ENCODE results near the gene SLC9A9.
"Not testable (repeated sequence)": the region's sequence is repeated elsewhere in the genome, so short reads cannot be mapped to it uniquely, and the experiment has no call there.

Gene SLC9A9

DNA sequence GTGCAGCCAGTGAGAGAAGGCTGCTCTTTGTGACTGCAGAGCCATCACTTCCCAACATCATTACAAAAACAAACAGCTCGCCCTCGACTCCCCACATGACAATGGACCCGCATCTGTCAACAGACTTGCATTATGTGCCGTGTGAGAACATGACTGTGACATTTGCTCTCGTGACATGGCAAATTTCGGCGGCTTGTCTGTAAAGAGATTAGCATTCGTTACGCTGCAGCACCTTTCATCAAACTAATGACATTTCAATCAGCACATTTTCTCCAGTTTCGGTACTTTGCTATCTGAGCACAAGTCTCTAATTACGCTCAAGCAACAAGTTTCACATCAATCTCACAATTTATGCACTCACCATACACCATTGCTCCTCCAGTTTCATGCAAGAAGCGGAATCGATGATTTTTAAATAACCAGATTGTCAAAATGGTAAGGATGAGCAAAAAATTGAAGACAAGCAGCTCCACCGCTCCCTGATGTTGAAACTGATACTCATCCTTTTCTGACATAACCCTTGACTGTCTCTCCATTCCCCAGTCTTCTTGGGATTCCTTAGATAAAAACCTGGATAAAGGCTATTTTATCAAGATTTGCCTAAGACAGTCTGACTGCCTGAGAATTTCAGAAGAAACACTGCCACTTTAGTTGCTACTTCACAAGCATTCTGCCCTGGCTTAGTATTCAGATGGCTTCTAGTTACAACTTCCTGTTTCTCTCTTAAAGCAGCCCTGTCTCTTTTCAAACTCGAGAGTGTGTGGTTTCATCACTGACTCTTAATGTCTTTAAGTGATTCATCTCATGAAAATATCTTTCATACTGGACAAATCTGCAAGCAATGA lies at the start of gene SLC9A9:
TSS of gene SLC9A9 (minus strand) at position 682 of the 845 bp plus-strand sequence. CDS start at position 536, 146 bp downstream.
- peak in 11 of 14 donors; percentile 16 to 75 (median 66) for DNase-seq

GRCh38 chr3:143897576-143898295 lies 49.5 kb upstream of the SLC9A9 start:
- peak in 1 of 14 donors; percentile 8 for DNase-seq

DNA sequence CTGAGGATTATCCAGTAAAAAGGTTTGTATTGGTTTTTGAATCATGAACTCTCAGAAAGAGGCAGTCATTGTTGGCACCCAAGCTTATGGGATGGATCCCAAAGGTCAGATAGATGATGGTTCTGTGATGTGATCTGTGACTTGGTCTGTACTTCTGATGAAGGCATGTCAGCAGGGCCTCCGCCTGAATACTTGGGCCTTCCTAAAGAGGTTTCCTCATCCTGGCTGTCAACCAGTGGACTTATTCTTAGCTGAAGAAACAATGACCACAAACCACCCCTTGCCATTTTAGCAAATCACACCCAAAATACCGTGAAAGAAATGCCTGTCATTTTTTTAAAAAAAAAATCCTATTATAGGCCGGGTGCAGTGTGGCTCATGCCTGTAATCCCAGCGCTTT lies 48.2 kb upstream of the SLC9A9 start:
- DNase-seq, result no peak

DNA sequence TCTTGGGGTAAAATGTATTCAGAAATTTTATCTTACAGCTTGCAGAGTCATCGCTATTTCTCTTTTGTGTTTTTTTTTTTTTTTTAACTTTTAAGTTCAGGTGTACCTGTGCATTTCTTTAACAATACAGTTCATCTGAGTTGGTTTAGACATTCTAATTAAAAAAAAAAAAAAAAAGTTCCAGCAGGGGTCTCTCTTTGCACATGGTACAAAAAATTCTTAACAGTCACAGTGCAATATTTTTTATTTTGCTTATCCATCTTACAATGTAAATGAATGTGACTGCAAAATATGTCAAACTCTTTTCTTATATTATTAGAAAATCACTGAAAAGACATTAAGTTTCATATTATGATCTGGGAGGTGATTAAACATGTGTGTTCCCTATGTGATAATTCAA lies 47.5 kb upstream of the SLC9A9 start:
- DNase-seq, result no peak

DNA sequence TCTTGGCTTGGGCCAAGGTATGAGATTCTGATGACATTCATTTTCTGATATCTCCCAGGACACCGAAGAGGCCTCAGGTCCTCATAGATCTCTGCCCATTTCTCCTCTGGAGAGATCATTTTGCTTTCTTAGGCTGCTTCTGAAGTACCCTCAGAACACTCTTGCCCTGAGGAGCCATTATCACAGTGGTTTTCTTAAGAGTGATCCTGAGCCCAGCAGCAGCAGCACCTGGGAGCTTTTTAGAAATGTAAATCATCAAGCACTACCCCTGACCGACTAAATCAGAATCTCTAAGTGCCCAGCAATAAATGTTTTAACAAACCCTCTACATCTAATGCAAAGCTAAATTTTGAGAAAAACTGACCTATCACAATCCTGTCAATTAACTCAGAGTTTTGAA lies 40.6 kb upstream of the SLC9A9 start:
- DNase-seq, result no peak

DNA sequence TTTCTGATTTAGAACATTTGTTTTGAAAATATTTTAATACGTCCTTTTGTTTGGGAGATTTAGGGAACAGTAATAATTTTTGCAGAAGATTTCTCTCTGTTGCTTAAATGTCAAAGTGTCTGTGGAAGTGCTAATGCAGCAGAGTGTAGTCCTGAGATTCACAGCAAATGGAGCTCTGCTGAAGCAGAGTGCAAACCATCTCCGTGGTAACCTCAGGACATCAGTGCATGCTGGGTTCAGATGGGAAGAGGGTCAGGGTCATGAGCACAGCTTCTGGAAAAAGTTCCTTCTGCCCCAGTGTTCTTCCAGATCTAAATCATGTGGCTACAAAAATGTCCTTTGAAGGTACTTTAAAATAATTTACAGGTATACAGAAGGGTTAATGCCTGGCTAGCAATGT lies 39.9 kb upstream of the SLC9A9 start:
- no peak for DNase-seq

DNA sequence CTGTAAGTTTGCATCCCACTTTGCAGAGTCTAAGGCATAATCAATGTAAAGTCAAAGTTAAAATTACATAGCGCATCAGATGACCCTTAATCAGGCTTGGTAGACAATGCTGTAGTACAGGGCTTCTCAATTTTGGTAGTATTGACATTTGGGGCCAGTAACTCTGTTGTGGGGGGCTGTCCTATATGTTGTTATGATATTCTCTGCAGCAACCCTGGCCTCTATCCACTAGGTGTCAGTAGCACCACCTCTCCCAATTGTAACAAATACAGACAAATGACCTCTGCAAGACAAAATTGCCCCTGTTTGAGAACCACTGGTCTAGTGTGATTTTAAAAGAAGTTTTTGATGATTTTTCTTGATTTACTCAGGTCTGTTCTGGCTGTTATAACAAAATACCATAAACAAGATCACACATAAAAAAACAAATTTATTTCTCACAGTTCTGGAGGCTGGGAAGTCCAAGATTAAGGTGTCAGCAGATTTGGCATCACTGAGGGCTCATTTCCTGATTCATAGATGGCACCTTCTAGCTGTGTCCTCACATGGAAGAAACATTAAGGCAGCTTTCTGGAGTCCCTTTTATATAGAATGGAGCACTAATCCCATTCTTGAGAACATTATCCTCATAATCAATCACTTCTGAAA lies 37.6 kb upstream of the SLC9A9 start:
- peak in 1 of 14 donors; percentile 8 for DNase-seq

GRCh38 chr3:143884861-143885260 lies 36.6 kb upstream of the SLC9A9 start:
- no peak for DNase-seq

GRCh38 chr3:143883151-143883550 lies 34.9 kb upstream of the SLC9A9 start:
- no peak for DNase-seq

DNA sequence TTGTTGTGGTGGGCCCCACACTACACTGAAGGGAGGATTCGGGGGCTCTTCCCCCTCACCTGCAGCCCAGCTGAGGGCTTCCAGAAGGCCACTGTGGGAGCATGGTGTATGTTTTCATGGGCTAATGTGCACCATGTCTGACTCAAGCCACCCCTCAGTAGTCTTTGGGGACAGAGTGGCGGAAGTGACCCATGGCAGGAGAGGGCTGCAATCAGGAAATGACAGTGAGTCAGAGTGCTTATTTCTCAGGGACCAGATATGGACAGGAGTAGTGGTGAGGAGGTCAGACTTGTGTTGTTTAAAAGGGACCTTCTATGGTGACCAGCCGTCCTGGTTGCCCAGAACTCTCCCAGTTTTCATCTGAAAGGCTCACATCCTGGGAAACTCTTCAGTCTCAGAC lies 32.8 kb upstream of the SLC9A9 start:
- no peak for DNase-seq

DNA sequence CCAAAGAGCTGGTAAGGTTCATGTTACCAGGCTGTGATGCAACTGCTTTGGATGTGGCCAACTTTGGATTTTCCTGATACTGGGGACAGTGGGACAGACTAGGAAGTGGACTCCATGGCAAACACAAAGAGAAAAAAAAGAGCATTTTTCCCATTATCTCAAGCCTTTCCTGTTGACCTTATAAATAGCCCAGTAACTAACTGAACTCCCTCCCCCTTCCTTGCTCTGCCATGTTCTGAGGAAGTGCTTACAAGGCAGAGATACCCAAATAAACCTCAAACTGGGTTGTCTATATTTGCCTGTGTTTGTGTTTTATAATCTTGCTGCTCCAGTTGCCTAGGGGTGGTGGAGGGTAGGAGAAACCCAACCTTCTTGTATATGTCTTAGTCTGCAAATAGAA lies 27.3 kb upstream of the SLC9A9 start:
- DNase-seq, result no peak

- DNase-seq, result not testable (repeated sequence)
These were observed 25.3 kb upstream of the SLC9A9 start for GRCh38 chr3:143873553-143873952.

- DNase-seq, result no peak
These were observed 17.0 kb upstream of the SLC9A9 start for GRCh38 chr3:143865302-143865701.

DNA sequence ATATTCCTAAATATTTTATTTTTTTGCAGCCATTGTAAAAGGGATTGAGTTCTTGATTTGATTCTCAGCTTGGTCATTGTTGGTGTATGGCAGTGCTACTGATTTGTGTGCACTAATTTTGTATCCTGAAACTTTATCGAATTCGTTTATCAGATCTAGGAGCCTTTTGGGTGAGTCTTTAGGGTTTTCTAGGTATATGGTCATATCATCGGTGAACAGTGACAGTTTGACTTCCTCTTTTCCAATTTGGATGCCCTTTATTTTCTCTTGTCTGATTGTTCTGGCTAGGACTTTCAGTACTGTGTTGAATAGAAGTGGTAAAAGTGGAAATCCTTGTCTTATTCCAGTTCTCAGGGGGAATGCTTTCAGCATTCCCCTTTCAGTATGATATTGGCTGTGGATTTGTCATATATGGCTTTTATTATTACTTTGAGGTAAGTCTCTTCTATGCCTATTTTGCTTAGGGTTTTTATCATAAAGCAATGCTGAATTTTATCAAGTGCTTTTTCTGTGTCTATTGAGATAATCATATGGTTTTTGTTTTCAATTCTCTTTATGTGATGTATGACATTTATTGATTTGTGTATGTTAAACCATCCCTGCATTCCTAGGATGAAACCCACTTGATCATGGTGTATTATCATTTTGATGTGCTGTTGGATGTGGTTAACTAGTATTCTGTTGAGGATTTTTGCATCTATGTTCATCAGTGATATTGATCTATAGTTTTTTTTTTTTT lies 11.4 kb upstream of the SLC9A9 start:
- DNase-seq, result no peak

DNA sequence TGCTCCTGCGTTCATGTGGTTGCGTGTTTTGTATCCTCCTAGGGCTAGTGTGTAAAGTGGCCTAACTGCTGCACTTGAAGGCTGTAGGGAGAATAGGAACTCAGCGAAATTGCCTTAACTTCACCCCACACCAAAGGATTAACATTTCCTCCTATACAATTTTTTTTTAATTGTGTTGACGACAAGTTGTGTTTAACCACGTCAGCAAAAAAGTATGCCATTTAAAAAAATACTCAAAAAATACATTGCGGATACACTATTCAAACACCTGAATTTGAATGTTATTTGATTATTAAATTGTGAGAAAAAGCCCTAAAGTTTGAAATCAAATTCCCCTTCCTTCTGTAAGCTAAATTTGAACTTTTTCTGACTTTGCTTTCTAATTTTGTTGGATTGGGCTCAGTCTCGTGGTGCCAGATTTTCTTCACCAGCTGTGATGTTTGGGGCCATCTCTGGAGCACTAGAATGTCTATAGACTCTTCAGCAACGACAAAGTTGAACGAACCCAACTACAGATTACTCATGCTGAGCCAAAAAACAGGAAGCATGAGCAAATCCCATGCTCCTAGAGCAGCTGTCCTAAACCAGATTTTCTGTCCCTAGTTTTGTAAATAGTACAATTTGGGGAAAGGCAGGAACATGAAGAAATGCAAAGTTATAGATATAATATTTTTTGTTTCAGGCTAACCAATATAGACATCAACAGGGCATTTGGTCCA lies 8.1 kb upstream of the SLC9A9 start:
- no peak for DNase-seq

DNA sequence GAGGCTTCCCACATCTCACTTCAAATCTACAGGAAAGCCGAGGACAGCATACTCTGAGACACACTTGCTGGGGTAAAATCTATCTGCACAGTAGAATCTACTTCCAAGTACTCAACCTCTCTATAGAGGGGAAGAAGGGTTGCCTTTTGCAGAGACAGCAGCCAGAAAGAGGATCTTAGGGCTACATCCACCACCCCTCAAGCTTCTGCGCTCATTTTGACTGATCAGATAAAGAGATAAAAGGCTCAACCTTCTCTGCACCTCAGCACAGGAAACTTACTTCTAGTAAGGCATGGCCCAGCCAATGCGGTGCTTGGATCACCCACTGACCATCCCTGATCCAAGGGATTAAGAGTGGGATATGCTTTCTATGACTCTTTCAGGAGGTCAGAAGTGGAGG lies 6.9 kb upstream of the SLC9A9 start:
- DNase-seq, result no peak

- no peak for DNase-seq
These were observed 3.2 kb upstream of the SLC9A9 start for GRCh38 chr3:143851331-143852017.

GRCh38 chr3:143850877-143851276 lies 2.6 kb upstream of the SLC9A9 start:
- no peak for DNase-seq

DNA sequence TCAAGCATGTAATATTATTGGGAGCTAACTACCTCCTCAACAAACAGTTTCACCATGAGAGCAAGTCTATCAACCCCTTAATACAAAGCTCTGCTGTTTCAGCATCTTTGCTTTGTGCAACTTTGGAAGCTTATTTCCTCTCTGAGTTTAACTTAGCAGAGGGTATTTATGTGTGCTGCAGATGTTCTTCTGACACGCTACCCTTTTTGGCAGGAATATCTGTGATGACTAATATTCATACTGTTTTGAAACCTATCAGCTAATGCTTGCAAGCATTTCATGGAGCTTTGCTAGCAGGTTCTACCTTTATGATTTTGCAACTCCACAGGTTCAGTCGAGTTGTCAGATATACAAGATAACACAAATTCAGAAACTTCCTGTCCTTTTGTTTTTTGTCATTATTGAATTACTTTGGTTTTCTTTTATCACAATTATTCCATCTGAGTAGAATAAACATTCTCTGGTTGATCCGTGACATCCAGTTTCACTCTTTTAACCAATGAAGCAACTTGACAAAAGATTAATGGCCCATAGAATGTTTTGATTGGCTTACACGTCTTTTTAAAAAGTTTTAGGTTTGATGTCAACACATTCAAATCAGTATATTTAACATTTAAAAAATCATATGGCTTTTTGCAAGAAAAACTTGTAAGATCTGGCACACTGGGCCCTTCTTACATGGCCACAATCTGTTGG lies 1.7 kb upstream of the SLC9A9 start:
- DNase-seq, result no peak

- no peak for DNase-seq
These were observed 436 bp upstream of the SLC9A9 start for GRCh38 chr3:143848704-143849103.

GRCh38 chr3:143843587-143843986 lies 4.7 kb downstream of the SLC9A9 start:
- DNase-seq, result no peak

All from C1 segment of cervical spinal cord (tissue), 14 donors.